GM15510 (cell line): ENCODE results near the gene BCAS3.

Experiments used
- POLR2A ChIP-seq: IDR thresholded peaks from 3 replicates; pipeline ENCODE4 v1.6.1; 2011; ENCODE audit warnings: borderline replicate concordance; ENCODE audit not compliant: insufficient read length; ENCODE audit errors: extremely low read depth

The BCAS3 gene

DNA sequence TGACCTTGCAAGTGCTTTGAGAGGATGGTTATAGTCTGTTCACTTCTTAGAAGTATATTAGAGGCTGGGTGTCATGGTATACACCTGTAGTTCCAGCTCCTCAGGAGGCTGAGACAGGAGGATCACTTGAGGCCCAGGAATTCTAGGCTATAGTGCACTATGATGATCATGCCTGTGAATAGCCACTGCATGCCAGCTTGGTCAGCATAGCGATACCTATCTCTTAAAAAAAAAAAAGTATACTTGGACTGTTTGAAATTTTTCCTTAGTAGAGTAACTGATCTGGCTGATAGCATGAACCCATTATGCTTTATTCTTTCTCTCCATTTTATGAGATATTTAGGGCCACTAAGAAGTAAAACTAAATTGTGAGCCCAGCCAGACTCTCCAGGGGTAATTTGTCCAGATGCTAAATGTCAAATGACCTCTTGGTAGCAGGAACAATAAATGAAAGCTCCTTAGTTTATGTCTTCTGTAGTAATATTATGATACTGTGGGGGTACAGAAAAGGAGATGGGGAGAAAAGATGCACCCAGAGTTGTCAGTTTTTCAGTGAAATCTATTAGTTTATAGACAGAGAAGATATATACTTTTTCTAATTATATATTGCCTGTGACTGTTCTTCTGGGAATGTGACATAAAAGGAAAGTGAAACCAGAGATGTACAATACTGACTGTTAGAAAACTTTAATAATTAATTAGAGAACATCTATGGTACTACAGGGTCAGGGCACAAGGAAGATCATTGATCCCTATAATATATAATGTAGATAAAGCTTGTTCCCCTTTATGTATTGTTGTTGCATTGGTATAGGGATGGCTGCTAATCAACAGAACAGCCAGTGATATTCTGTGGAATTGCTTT, 386.7 kb downstream of the BCAS3 start:
- no peak for TF ChIP-seq POLR2A

DNA sequence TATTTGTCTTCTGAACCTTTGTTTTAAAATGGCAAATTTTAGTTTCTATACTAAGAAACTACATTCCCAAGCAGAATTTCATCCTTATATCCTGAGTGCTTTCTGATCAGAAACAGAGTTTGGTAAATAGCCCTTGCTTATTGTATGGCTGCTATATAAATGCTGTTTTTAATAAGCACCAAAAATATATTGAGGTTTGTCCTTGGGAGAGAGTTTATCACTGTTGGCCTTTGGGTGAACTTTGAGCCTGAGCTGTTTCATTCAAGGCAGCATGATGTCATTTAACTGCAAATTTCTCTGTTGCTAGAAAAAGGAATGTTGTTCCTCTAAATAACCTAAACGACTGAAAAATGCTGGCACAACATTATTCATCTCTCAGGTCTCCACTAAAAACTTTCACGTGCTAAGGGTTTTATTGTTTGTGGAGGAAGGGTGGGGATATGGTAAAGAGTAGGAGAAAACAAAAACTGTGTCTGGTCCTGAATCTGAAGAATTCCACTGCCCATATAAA, 387.7 kb downstream of the BCAS3 start:
- TF ChIP-seq POLR2A: no peak

DNA sequence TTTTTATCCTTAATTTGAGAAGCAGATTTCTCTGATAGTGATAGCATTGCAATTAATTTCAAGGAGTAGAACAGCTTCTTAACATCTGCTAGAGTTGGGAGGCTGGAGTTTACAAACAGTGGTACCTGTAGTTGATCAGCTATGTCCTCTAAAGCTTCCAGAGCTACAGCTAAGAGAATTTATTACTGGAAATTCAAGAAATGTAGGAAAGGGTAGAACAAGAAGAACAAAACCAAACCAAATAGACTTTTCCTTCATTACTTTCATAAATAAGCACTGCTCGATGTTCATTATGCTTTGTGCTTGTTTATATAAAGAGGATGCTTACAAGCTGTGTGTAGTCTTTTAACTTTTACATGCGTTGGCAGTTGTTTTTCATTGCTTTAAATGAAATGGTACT, 388.4 kb downstream of the BCAS3 start:
- no peak for TF ChIP-seq POLR2A

DNA sequence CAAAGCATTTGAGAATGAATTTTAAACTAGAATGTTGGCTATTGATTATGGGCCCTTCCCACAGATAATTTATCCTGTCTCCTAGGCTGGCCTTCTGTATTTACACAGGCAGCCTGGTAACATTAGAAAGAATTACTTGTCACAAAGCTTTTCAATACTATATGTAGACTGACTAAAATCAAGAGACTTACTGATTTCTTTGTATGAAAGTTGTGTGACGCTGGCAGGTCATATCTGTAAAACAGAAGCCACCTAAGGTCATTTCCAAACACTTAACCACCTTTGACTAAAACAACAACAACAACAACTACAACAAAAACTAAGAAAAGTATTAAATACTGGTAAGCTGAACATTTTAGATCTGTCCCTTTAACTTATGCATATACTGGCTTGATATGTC, 393.0 kb downstream of the BCAS3 start:
- TF ChIP-seq POLR2A: no peak

DNA sequence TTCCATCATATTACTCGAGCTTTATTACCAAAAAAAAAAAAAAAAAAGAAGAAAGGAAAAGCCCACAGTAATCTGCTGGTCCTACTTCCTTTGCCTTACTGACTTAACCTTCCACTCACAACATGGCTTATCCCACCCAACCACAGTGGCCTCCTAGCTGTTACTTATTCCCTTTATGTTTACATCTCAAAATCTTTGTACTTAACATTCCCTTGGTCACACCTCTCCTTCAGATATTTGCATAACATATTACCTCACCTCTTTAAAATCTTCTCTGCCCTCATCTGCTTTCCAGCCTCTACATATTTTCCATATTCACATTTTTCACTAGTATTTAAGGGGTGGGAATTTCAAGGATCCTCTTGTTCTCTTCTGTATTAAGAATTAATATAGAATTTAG, 395.0 kb downstream of the BCAS3 start:
- TF ChIP-seq POLR2A: no peak

DNA sequence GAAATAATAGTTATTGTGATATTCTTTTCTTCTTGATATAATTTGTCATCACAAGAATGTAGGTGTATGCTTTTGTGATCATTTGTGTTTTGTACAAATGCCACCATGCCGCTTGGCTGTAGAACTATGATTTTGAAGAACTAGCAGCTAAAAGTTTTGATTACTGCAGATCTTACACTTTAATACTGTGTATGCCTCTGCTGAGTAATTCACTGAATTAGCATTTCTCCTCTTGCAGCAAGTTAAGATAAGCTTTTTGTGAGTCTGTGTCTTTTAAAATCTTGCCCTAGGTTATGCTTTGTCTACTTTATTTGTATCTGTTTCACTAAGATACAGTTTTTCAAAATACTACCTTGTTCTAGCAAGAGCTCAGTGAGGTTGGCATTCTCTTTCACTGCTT, 395.5 kb downstream of the BCAS3 start:
- no peak for TF ChIP-seq POLR2A

DNA sequence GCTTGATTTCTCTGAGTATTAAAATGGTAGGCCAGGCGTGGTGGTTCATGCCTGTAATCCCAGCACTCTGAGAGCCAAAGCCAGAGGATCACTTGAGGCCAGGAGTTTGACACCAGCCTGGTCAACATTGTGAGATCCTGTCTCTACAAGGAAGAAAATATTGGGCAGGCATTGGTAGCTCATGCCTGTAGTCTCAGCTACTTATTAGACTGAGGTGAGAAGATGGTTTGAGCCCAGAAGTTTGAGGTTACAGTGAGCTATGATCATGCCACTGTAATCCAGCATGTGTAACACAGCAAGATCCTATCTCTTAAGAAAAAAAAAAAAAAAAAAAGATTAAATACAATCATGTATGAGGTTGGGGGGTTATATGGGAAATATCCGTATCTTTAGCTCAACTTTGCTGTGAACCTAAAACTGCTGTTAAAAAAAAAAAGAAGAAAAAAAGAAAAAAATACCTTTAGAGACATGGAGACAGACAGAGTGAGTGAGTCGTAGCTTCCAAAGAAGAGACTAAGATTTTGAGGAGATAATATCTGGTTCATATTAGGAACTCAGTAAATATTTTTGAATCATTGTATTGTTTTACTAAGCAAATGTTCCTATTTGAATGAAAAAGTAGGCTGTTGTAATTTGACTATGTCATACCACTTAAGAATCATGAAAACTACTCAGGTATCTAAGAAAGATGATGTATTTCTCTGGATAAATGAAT, 396.3 kb downstream of the BCAS3 start:
- no peak for TF ChIP-seq POLR2A

DNA sequence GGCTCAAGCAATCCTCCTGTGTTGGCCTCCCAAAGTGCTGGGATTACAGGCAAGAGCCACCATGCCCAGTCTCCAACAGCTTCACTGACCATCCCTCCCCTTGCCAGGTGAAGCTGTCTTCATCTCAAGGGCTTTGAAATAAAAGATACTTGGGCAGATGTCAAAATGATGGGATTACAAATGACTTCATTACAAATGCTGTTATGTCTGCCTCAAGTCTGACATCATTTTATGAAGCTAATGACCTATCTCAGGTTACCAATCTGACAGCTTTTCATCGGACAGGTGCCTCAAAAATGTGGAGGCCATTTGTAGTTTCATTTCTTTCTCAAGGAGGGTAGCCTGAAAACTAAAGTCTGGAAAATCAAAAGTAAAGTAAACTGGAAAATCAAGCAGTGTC, 398.3 kb downstream of the BCAS3 start:
- TF ChIP-seq POLR2A: no peak

DNA sequence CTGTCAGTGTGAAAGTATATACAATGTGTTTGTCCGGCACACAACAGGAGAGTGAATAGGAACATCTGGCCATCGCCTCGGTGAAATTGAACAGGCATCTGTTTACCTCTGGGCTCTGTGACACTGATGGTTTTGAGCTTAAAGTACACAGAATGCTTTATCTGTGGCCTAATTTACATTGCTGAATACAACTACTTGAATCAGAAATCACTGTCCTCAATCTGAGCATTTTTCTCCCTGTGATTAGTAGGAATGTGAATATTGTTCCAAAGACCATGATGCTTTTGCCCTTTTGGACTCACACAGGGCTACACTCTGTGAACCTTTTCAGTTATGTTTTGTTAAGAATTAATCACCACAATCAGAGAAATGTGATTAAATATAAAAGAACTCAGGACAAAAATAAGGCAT, 399.0 kb downstream of the BCAS3 start:
- TF ChIP-seq POLR2A: no peak

DNA sequence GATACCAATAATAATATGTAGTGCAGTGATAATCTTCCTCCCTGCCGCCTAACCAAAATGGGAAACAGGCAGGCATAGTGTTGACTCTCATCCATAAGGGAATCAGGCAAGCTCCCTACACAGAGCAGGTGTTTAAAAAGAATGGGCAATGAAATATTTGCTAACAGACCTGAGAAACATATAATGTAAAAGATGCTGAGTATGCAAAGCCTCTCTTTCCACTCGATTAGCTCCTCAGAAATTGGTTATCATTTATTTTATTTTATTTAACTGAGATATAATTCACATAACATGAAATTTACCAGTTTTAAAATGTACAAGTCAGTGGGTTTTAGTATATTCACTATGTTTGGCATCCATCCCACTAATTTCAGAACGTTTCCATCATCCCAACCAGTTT, 404.3 kb downstream of the BCAS3 start:
- TF ChIP-seq POLR2A: no peak

DNA sequence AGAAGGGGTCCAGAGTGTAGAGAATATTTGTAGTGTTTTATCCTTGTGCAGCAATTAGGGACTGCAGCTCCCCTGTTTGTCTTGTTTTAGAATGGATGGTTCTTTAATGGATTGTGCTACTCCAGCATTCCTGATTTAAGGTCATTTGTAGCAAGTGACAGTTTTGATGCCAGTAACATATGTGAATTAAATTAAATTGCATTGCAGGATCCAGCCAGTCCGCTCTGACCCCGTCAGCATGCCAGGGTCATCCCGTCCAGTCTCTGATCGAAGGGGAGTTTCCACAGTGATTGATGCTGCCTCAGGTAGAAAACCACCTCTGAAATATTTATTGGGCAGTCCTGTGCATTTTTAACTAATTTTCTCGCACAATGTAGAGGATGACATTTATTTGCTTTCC, 406.6 kb downstream of the BCAS3 start:
- TF ChIP-seq POLR2A: no peak

DNA sequence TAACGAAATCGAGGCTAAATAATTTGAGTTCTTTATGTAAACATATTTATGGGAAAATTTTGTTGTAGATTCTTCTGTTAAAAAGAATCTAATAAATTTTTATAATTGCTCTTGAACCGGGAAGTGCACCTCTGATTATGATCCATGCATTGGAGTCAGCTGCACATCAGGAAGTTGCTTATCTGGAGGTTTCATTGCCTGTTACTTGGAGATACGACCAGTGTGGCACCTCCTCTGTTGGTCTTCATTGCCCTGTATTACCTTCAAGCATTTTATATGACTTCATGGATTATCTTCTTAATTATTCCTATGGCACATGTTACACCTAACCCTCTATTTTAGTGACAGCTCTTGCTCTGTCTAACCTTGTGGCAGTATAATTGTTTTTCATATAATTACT, 409.4 kb downstream of the BCAS3 start:
- no peak for TF ChIP-seq POLR2A

DNA sequence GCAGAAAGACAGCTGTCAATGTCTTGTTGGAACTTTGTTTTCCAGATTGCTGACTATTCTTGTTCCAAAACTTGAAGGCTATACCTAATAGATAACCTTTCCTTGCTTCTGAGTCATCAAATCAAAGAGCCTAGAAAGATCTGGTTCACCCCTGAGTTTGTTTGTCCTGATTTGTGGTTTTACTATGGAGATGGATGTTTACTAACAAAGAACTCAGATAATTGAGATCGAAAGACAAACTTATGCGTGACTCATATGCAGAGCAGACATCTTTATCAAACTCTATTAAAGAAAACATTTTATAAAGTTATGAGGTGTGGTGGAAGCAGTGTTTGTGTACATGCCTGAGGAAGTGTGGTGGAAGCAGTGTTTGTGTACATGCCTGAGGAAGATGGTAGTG, 410.9 kb downstream of the BCAS3 start:
- TF ChIP-seq POLR2A: no peak

DNA sequence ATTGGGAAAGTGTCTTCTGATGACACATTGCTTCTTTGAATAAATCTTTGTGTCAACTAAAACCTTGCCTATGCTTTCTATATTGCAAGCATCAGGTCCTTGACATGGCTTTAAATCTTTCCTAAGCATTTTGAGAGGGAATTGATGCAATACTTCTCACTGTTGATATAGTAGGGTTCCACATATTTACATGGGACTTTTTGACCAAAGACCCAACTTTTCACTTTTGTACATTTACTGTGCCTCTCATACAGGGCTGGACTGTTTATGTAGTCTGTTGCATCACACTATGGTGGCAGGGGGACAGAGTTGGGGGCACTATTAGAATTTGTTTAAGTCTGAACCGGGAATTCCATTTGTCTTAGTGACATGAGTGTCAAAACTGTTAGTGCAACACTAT, 413.4 kb downstream of the BCAS3 start:
- no peak for TF ChIP-seq POLR2A

DNA sequence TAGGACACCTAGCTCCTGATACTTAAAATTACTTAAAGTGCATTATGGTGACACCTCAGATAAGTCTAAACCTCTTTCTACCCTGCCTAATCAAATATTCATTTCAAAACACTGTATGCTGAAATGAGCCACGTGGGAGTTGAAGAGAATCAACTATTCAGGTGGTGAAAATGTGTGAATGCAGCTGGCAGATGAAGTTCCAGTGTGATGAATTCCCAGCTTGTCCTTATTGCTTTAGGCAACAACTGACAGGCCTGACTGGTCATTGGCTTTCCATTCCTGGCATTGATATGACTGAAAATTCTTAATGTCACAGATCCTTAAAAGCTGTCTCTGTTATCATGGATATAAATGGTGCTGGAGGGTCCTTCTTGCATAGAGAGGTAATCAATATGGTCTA, 420.1 kb downstream of the BCAS3 start:
- no peak for TF ChIP-seq POLR2A

DNA sequence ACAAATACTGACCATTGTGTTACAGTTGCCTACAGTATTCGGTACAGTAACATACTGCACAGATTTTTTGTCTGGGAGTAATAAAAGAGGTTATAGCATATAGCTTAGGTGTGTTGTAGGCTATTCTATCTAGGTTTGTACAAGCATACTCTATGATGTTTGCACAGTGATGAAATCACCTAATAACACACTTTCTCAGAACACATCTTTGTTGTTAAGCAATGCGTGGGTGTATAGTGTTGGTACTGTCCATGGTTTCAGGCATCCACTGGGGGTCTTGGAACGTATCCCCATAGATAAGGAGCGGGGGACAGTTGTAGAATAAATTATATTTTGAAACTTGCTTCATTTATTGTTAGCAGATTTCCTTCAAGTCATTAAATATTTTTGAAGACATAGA, 428.7 kb downstream of the BCAS3 start:
- no peak for TF ChIP-seq POLR2A

DNA sequence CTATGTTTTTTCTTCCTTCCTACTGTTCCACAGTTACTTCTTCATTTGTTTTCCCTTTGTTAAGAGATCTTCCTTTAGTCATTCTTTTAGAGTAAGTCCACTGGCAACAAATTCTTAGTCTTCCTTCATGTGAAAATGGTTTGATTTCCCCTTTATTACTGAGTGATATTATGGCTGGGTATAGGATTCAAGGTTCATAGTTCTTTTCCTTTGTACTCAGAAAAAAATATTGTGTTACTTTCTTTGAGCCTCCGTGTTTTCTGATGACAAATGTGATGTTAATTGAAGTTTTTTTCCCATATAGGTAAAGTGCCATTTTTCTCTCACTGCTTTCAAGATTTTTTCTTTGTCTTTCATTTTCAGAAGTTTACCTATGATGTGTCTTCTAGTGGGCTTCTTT, 438.9 kb downstream of the BCAS3 start:
- TF ChIP-seq POLR2A: no peak

DNA sequence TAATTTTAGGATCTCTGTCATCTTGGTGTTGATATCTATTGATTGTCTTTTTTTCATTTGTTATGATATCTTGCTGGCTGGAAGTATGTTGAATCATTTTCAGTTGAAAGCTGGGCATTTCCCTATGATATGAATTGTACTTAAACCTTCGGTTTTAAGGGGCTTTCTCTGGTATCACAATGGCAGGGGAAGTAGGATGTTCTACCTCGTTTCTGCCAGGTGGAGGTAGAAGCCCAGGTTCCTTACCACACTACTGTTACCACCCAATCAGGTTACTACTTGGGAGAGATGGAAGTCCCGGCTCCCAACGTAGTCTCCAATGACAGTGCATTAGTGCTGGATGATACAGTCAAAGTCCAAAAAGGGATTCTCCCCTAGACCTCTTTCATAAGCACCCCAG, 440.3 kb downstream of the BCAS3 start:
- TF ChIP-seq POLR2A: no peak
